Kidney (tissue), 14 donors: ENCODE data around the gene NUDT22. TPM values are rescaled to one million over a fixed set of nuclear protein-coding genes. Genes with fewer than 3 reads are reported as not detected.

ENCODE experiments used
- DNase-seq, 5 donors: peaks; one replicate each; pipeline ENCODE4 v3.0.0-alpha.2; 2013 to 2020
- FAIRE-seq: peaks from 2 replicates; lab custom pipeline; 2012; peaks lifted over from hg19 to GRCh38; lab: Jason Lieb, UNC
- H3K27ac ChIP-seq, 2 donors: one replicate each; pipeline ENCODE4 v1.7.0; 2013; ENCODE audit warnings: low read depth in 2 of 2, low read length in 2 of 2, inconsistent platforms in 1 of 2
- H3K27me3 ChIP-seq: one replicate; pipeline ENCODE4 v1.7.1; 2013; ENCODE audit warnings: low read length, inconsistent platforms; ENCODE audit not compliant: control insufficient read depth, insufficient read depth
- H3K36me3 ChIP-seq, 3 donors: one replicate each; pipeline versions ENCODE4 v1.7.0 to v1.7.1; 2013; ENCODE audit warnings: low read length in 3 of 3, control low read depth in 1 of 3, inconsistent platforms in 1 of 3; ENCODE audit not compliant: insufficient read depth in 3 of 3, control insufficient read depth in 2 of 3
- H3K4me1 ChIP-seq, 3 donors: one replicate each; pipeline versions ENCODE4 v1.7.0 to v1.7.1; 2013; ENCODE audit warnings: low read length in 3 of 3, inconsistent platforms in 1 of 3, low read depth in 1 of 3; ENCODE audit not compliant: control insufficient read depth in 2 of 3, insufficient read depth in 2 of 3
- H3K4me3 ChIP-seq, 3 donors: one replicate each; pipeline versions ENCODE4 v1.7.0 to v1.8.1; 2013; ENCODE audit warnings: low read length in 3 of 3, control low read depth in 1 of 3, inconsistent platforms in 1 of 3
- H3K9ac ChIP-seq, 3 donors: one replicate each; pipeline versions ENCODE4 v1.7.0 to v1.7.1; 2013; ENCODE audit warnings: low read length in 3 of 3, control low read depth in 1 of 3, inconsistent platforms in 1 of 3
- H3K9me3 ChIP-seq, 3 donors: one replicate each; pipeline versions ENCODE4 v1.7.0 to v1.7.1; 2013; ENCODE audit warnings: low read length in 3 of 3, control low read depth in 1 of 3, inconsistent platforms in 1 of 3; ENCODE audit not compliant: control insufficient read depth in 2 of 3, insufficient read depth in 1 of 3
- intact Hi-C: fragments of 100-400 bp; cut with DNase I; formaldehyde crosslinking; loops from one replicate; pipeline ENCODE4 v1.11.1; 2022
- polyA plus RNA-seq: library from polyadenylated mRNA; stranded (reverse); fragments of 350-450 nt; fragmentation: Illumina TruSeq; extraction: RNeasy Lipid Tissue Mini Kit (QIAGEN cat#74804); gene quantifications from one replicate; pipeline ENCODE4 v1.2.3, GENCODE V29; 2014; ENCODE audit warnings: low read depth, low replicate concordance; ENCODE audit not compliant: insufficient read depth
- total RNA-seq: library from RNA; stranded (reverse); fragmentation: NEBNext Ultra II Directional; extraction: Animal tissue kit (Norgen Biotek cat#: 25700); gene quantifications from one replicate; pipeline ENCODE4 v1.2.1, GENCODE V29; 2021
- TF ChIP-seq, protein P1 (sequence below): IDR thresholded peaks from 3 replicates; pipeline ENCODE4 v1.5.1; 2012; ENCODE audit warnings: mild to moderate bottlenecking, moderate library complexity, borderline replicate concordance; ENCODE audit not compliant: insufficient read depth; ENCODE audit errors: extremely low read depth
- donor health status: control.
- donor health status: control.
- donor health status: control.
- donor health status: control.
- donor health status: control.
- donor health status: DM: yes; HTN: yes; CAD: no.
- donor health status: Normal renal cell carcinoma (clear cell type).

The NUDT22 gene
- total and polyA plus RNA-seq, 2 donors from 2014 or later = 64.5 to 150 TPM

DNA sequence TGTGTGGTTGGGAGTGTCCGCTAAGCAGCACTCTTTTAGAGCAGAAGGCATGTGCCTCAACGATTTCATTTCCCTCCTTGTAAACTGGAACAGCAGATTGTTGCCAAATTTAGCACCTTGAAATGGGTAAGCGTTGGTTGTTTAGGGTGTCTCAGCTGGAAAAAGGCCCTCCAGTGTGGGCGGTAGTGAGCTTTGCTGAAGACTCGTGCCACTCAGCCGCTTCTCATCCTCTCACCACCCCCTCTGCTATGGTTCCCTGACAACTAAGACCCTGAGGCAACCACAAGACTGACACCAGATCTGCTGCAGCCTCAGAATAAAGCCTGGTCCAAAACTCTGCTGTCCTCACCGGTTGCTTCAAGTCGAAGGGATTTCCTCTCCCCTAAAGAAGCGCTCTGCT lies 29.4 kb upstream of the NUDT22 start:
- Histone ChIP-seq H3K27me3 (no peaks in the 10 kb centered on the region), H3K36me3 (peaks cover 15 to 61% (median 55%) of the 10 kb centered on the region in 3 donors), H3K4me3 (no peak overlapping the region), H3K9ac (no peak overlapping the region), H3K9me3 (no peaks in the 10 kb centered on the region), H3K27ac (no peak overlapping the region), H3K4me1 (no peaks in the 10 kb centered on the region)
- intact Hi-C loops = no loop called here
- FAIRE-seq = no peak
- no peak for DNase-seq
- TF ChIP-seq, protein P1, sequence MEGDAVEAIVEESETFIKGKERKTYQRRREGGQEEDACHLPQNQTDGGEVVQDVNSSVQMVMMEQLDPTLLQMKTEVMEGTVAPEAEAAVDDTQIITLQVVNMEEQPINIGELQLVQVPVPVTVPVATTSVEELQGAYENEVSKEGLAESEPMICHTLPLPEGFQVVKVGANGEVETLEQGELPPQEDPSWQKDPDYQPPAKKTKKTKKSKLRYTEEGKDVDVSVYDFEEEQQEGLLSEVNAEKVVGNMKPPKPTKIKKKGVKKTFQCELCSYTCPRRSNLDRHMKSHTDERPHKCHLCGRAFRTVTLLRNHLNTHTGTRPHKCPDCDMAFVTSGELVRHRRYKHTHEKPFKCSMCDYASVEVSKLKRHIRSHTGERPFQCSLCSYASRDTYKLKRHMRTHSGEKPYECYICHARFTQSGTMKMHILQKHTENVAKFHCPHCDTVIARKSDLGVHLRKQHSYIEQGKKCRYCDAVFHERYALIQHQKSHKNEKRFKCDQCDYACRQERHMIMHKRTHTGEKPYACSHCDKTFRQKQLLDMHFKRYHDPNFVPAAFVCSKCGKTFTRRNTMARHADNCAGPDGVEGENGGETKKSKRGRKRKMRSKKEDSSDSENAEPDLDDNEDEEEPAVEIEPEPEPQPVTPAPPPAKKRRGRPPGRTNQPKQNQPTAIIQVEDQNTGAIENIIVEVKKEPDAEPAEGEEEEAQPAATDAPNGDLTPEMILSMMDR = no peak

DNA sequence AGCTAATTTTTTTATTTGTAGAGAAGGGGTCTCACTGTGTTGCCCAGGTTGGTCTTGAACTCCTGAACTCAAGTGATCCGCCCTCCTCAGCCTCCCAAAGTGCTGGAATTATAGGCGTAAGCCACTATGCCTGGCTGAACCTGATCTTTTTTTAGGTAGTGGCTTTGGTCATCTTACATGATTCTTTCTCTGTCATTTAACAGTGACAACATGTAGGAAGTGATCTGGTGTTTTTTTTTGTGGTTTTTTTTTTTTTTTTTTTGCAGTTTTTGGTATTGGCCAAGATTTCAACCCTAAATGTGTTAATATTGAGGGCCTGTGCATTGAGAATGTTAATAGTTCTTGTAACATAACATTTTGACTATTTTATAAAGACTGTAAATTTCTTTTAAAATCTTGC lies 27.6 kb upstream of the NUDT22 start:
- Histone ChIP-seq H3K36me3 (peaks cover 19 to 68% (median 60%) of the 10 kb centered on the region in 3 donors), H3K27ac (no peak overlapping the region), H3K9ac (no peak overlapping the region), H3K9me3 (no peaks in the 10 kb centered on the region), H3K27me3 (no peaks in the 10 kb centered on the region), H3K4me1 (no peaks in the 10 kb centered on the region), H3K4me3 (no peak overlapping the region)
- FAIRE-seq = no peak
- DNase-seq = no peak
- TF ChIP-seq, protein P1 = no peak
- intact Hi-C loops = no loop called here

DNA sequence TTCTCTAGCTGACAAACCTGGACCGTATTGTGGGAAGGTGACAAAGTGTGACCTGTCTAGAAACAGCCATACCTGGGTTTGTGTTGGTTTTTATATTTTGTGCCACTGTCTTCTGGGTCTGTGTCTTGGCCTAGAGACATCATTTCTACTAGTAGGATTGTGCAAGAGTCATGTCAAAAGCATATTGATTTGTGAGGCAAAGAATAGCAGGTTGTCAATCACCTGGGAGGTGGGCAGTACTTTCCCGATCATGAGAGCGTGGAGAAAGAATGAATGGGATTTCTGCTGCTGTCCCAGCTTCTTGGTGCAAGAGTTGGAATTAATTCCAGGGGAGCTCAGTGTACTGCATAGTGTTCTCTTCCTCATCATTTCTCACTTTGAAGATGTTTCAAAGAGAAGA lies 24.5 kb upstream of the NUDT22 start:
- Histone ChIP-seq H3K27ac (no peak overlapping the region), H3K4me3 (no peak overlapping the region), H3K4me1 (no peaks in the 10 kb centered on the region), H3K36me3 (peaks cover 6 to 54% (median 39%) of the 10 kb centered on the region in 3 donors), H3K9ac (no peak overlapping the region), H3K9me3 (no peaks in the 10 kb centered on the region), H3K27me3 (no peaks in the 10 kb centered on the region)
- FAIRE-seq (no peak), DNase-seq (no peak)
- intact Hi-C loops = no loop called here
- TF ChIP-seq, protein P1 = no peak

DNA sequence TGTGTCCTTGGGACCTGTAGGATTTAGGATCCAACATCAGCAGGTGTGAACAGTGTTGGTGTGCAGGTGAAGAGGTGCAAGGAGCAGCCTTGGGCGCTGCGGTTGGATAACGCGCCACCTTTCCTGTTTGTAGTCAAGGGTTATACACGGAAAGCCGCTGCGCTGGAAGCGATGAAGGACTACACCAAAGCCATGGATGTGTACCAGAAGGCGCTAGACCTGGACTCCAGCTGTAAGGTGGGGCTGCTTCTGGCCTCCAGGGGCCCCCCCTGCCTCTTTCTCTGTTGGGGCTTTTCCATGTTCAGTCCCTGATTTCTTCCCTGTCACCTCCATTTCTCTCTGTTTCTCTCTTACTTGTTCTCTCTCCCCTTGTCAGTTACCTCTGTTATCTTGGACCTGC lies 23.1 kb upstream of the NUDT22 start:
- Histone ChIP-seq H3K27me3 (no peaks in the 10 kb centered on the region), H3K27ac (no peak overlapping the region), H3K36me3 (peaks cover 4 to 40% (median 26%) of the 10 kb centered on the region in 3 donors), H3K4me3 (no peak overlapping the region), H3K9me3 (no peaks in the 10 kb centered on the region), H3K4me1 (peaks cover 0 to 5% (median 0%) of the 10 kb centered on the region in 3 donors), H3K9ac (no peak overlapping the region)
- intact Hi-C loops = no loop called here
- FAIRE-seq (no peak), DNase-seq (no peak)
- TF ChIP-seq, protein P1 = no peak
